ENCODE data around the gene ZNF823.

Gene ZNF823

GRCh38 chr19:11699931-11700794 is 38.6 kb downstream of the ZNF823 start:
- no peak overlapping the region for H3K27ac ChIP-seq (replicated peaks)
- no peak overlapping the region for H3K4me3 ChIP-seq (replicated peaks; ENCODE audit: insufficient read depth, low read length)
- peak in 1 of 2 experiments; percentile 19 for DNase-seq (ENCODE audit: low read depth in 1 of 2, low spot score in 1 of 2)
- no peaks in the 10 kb centered on the region for H3K27me3 ChIP-seq (ENCODE audit: insufficient read depth, poor library complexity, severe bottlenecking)
- TF ChIP-seq CTCF (IDR thresholded peaks at IDR 0.05; ENCODE audit: insufficient read depth, low read length) = peak; percentile 51
- TF ChIP-seq REST (IDR thresholded peaks at IDR 0.05; ENCODE audit: insufficient replicate concordance, low read depth) = no peak

GRCh38 chr19:11698231-11698630 is 40.5 kb downstream of the ZNF823 start:
- H3K27me3 ChIP-seq (ENCODE audit: insufficient read depth, poor library complexity, severe bottlenecking) = no peaks in the 10 kb centered on the region
- DNase-seq (ENCODE audit: low read depth in 1 of 2, low spot score in 1 of 2) = no peak
- H3K27ac ChIP-seq (replicated peaks) = no peak overlapping the region
- H3K4me3 ChIP-seq (replicated peaks; ENCODE audit: insufficient read depth, low read length) = no peak overlapping the region
- TF ChIP-seq POLR2AphosphoS5 (IDR thresholded peaks at IDR 0.05; ENCODE audit: low read depth) (no peak), SPI1 (IDR thresholded peaks at IDR 0.05; ENCODE audit: borderline replicate concordance, low read depth) (no peak), GABPA (IDR thresholded peaks at IDR 0.05; ENCODE audit: low read depth) (no peak), REST (IDR thresholded peaks at IDR 0.05; ENCODE audit: insufficient replicate concordance, low read depth) (no peak), CTCF (IDR thresholded peaks at IDR 0.05; ENCODE audit: insufficient read depth, low read length) (no peak)

- H3K27me3 ChIP-seq (ENCODE audit: insufficient read depth, poor library complexity, severe bottlenecking) = no peaks in the 10 kb centered on the region
- H3K27ac ChIP-seq (replicated peaks) = no peak overlapping the region
- H3K4me3 ChIP-seq (replicated peaks; ENCODE audit: insufficient read depth, low read length) = no peak overlapping the region
- TF ChIP-seq POLR2AphosphoS5 (IDR thresholded peaks at IDR 0.05; ENCODE audit: low read depth) = no peak
- TF ChIP-seq REST (IDR thresholded peaks at IDR 0.05; ENCODE audit: insufficient replicate concordance, low read depth) = no peak
- no peak for TF ChIP-seq SPI1 (IDR thresholded peaks at IDR 0.05; ENCODE audit: borderline replicate concordance, low read depth)
- TF ChIP-seq CTCF (IDR thresholded peaks at IDR 0.05; ENCODE audit: insufficient read depth, low read length) = no peak
- TF ChIP-seq GABPA (IDR thresholded peaks at IDR 0.05; ENCODE audit: low read depth) = no peak
- DNase-seq (ENCODE audit: low read depth in 1 of 2, low spot score in 1 of 2) = no peak
These were observed 41.4 kb downstream of the ZNF823 start for GRCh38 chr19:11697284-11697855.

All from HL-60 (cell line).